K562 (cell line): ENCODE measurements around the gene LENEP. TPM values are rescaled to one million over a fixed set of nuclear protein-coding genes. Genes with fewer than 3 reads are reported as not detected.

ENCODE experiments used
- BCL6 ChIP-seq: fragments of 250-450 bp; sonication (Bioruptor Pico); IDR thresholded peaks from 2 replicates; pipeline ENCODE4 v1.4.0; 2020
- CTBP1 ChIP-seq: fragments of 450-650 bp; IDR thresholded peaks from 2 replicates; pipeline ENCODE4 v1.6.1; 2016; ENCODE audit warnings: borderline replicate concordance
- CTCF ChIP-seq, 3 experiments: IDR thresholded peaks in 2 of 3; conservative IDR thresholded peaks in 1 of 3; 2 replicates each; pipeline ENCODE4 v1.5.1; 2011 to 2012; ENCODE audit warnings: low read length in 3 of 3, mild to moderate bottlenecking in 3 of 3, control low read depth in 2 of 3, improper control_type of control experiment in 1 of 3, inconsistent platforms in 1 of 3, low read depth in 1 of 3, mixed read lengths in 1 of 3, moderate library complexity in 1 of 3; ENCODE audit not compliant: insufficient read depth in 2 of 3
- DPF2 ChIP-seq: fragments of 450-650 bp; IDR thresholded peaks from 2 replicates; pipeline ENCODE4 v1.6.1; 2016
- ETS1 ChIP-seq: conservative IDR thresholded peaks from 2 replicates; pipeline ENCODE4 v1.6.1; 2011; ENCODE audit warnings: low read depth, mild to moderate bottlenecking, low read length; ENCODE audit not compliant: control insufficient read depth
- FIP1L1 ChIP-seq: fragments of 200-400 bp; formaldehyde crosslinking; IDR thresholded peaks from 2 replicates; pipeline ENCODE4 v1.6.1; 2018; ENCODE audit warnings: mild to moderate bottlenecking, low read depth, low read length; ENCODE audit not compliant: poor library complexity, severe bottlenecking
- MAZ ChIP-seq, 2 experiments: fragments of 450-650 bp in 1 of 2; sonication (generic) in 1 of 2; formaldehyde crosslinking; IDR thresholded peaks in 1 of 2; conservative IDR thresholded peaks in 1 of 2; 2 replicates each; pipeline versions ENCODE4 v1.4.0 to v1.5.0; 2020; ENCODE audit warnings: mild to moderate bottlenecking in 1 of 2, missing genetic modification reagents in 1 of 2
- MEIS2 ChIP-seq: fragments of 450-650 bp; IDR thresholded peaks from 2 replicates; pipeline ENCODE4 v1.6.1; 2014; ENCODE audit warnings: mild to moderate bottlenecking; ENCODE audit not compliant: partially characterized antibody
- RAD21 ChIP-seq, 2 experiments: fragments of 250-450 bp in 1 of 2; fragments of 450-650 bp in 1 of 2; sonication (Bioruptor Pico) in 1 of 2; formaldehyde crosslinking in 1 of 2; IDR thresholded peaks in 1 of 2; conservative IDR thresholded peaks in 1 of 2; 2 replicates each; pipeline versions ENCODE4 v1.4.0 to v1.8.0; 2020 to 2022; ENCODE audit warnings: mild to moderate bottlenecking in 2 of 2, moderate library complexity in 1 of 2
- TCF7L2 ChIP-seq: fragments of 150-350 bp; IDR thresholded peaks from 2 replicates; pipeline ENCODE4 v1.6.1; 2016; ENCODE audit warnings: low read depth, mild to moderate bottlenecking, low read length, moderate library complexity
- TFAP4 ChIP-seq: sonication (generic); formaldehyde crosslinking; IDR thresholded peaks from 2 replicates; pipeline ENCODE4 v1.8.0; 2022; ENCODE audit warnings: missing genetic modification reagents, mild to moderate bottlenecking, moderate library complexity, borderline replicate concordance
- ZBTB17 ChIP-seq: fragments of 450-650 bp; formaldehyde crosslinking; IDR thresholded peaks from 2 replicates; pipeline ENCODE4 v1.4.0; 2020; ENCODE audit warnings: mild to moderate bottlenecking
- ZBTB43 ChIP-seq: sonication (generic); formaldehyde crosslinking; IDR thresholded peaks from 2 replicates; pipeline ENCODE4 v1.8.0; 2023; ENCODE audit warnings: mild to moderate bottlenecking, missing genetic modification reagents
- ZHX1 ChIP-seq: fragments of 150-350 bp; conservative IDR thresholded peaks from 2 replicates; pipeline ENCODE4 v1.6.1; 2014; ENCODE audit warnings: low read length
- polyA plus RNA-seq, 8 experiments: library from polyadenylated mRNA; depleted of rRNA in 4 of 8; stranded (reverse) in 5 of 8; unstranded in 3 of 8; fragments of >200 nt; fragmentation: Nextera tagmentation in 2 of 8; fragmentation: Illumina TruSeq in 1 of 8; extraction: Ambion mirVana in 2 of 8; extraction: Trizol in 1 of 8; gene quantifications; 2 replicates each; pipeline versions ENCODE4 v1.2.1 to v1.2.3, GENCODE V29; 2011 to 2014; ENCODE audit warnings: inconsistent platforms in 1 of 8, missing spikeins in 1 of 8
- total RNA-seq, 7 experiments: library from RNA; depleted of rRNA in 6 of 7; stranded (reverse); fragments of >200 nt in 6 of 7; fragmentation: Illumina TruSeq in 2 of 7; extraction: Trizol in 2 of 7; gene quantifications; 2 replicates each; pipeline versions ENCODE4 v1.2.1 to v1.2.3, GENCODE V29; 2011 to 2021; ENCODE audit warnings: low replicate concordance in 1 of 7

LENEP gene
- total and polyA plus RNA-seq, 9 of the 15 experiments (the other 6 are each of a cell fraction or from before 2014, with no cell fraction given), result 0.23 to 0.87 (median 0.67) TPM; not detected in 5

GRCh38 chr1:155017041-155017945 is 23.9 kb downstream of the LENEP start (continued):
- TF ChIP-seq ZBTB43 (CRISPR knock-in tag) (no peak; the same call in 1 of the 2 replicates), RAD21 (CRISPR knock-in tag; conservative IDR thresholded peaks at IDR 0.05 in 1 of 2, IDR thresholded peaks at IDR 0.05 in 1 of 2) (peak; percentile 92 to 96), ZBTB17 (CRISPR knock-in tag) (peak; percentile 79), BCL6 (CRISPR knock-in tag) (no peak), FIP1L1 (peak; percentile 99), MEIS2 (peak; percentile 24), CTBP1 (peak; percentile 99), DPF2 (peak; percentile 73; the same call in 1 of the 2 replicates), MAZ (CRISPR knock-in tag; conservative IDR thresholded peaks at IDR 0.05 in 1 of 2, IDR thresholded peaks at IDR 0.05 in 1 of 2) (peak; percentile 98 to 99), ETS1 (peak; percentile 25; the same call in 1 of the 2 replicates), TCF7L2 (peak; percentile 43; the same call in 1 of the 2 replicates), CTCF (IDR thresholded peaks at IDR 0.05 in 2 of 3, conservative IDR thresholded peaks at IDR 0.05 in 1 of 3; ENCODE audit: insufficient read depth in 2 of 3, low read depth in 1 of 3, low read length in 3 of 3) (peak; percentile 100), TFAP4 (peak; percentile 96), ZHX1 (0 out of 2 replicates have a peak, but pooled peaks have one; percentile 12)
